Skeletal muscle tissue (tissue), 4 donors: Measurements from ENCODE around the gene HMG20A. TPM values are rescaled to one million over a fixed set of nuclear protein-coding genes. Genes with fewer than 3 reads are reported as not detected.

ENCODE experiments used
- H3K27ac ChIP-seq: one replicate; pipeline ENCODE4 v1.7.0; 2013; ENCODE audit warnings: mild to moderate bottlenecking, low read depth, low read length, inconsistent platforms
- H3K27me3 ChIP-seq, 3 donors: one replicate each; pipeline ENCODE4 v1.7.0; 2013; ENCODE audit warnings: low read length in 3 of 3; ENCODE audit not compliant: control insufficient read depth in 3 of 3, insufficient read depth in 3 of 3
- H3K36me3 ChIP-seq, 3 donors: one replicate each; pipeline ENCODE4 v1.7.0; 2013; ENCODE audit warnings: low read length in 3 of 3; ENCODE audit not compliant: control insufficient read depth in 3 of 3, insufficient read depth in 3 of 3
- H3K4me1 ChIP-seq, 3 donors: one replicate each; pipeline ENCODE4 v1.7.0; 2013; ENCODE audit warnings: low read length in 3 of 3, mild to moderate bottlenecking in 3 of 3; ENCODE audit not compliant: control insufficient read depth in 3 of 3, insufficient read depth in 3 of 3
- H3K4me3 ChIP-seq, 3 donors: one replicate each; pipeline ENCODE4 v1.7.0; 2013; ENCODE audit warnings: low read length in 3 of 3
- H3K9ac ChIP-seq, 3 donors: one replicate each; pipeline ENCODE4 v1.7.0; 2013; ENCODE audit warnings: low read length in 3 of 3, mild to moderate bottlenecking in 3 of 3, moderate library complexity in 2 of 3, low read depth in 1 of 3
- H3K9me3 ChIP-seq, 3 donors: one replicate each; pipeline ENCODE4 v1.7.0; 2013; ENCODE audit warnings: low read length in 3 of 3; ENCODE audit not compliant: control insufficient read depth in 3 of 3
- total RNA-seq: library from RNA; depleted of rRNA; stranded (reverse); fragments of >200 nt; gene quantifications from one replicate; pipeline ENCODE4 v1.2.3, GENCODE V29; 2014
- donor health status: Osteomylitis.

HMG20A gene
- total RNA-seq, 1 donor from 2014 or later = 30.3 TPM

- Histone ChIP-seq H3K9ac (no peak overlapping the region), H3K36me3 (peaks cover 7 to 31% (median 22%) of the 10 kb centered on the region in 3 donors), H3K27me3 (no peaks in the 10 kb centered on the region), H3K4me3 (no peak overlapping the region), H3K9me3 (no peaks in the 10 kb centered on the region), H3K4me1 (peaks cover 5 to 14% (median 6%) of the 10 kb centered on the region in 3 donors), H3K27ac (no peak overlapping the region)
These were observed 52.6 kb downstream of the HMG20A start for GRCh38 chr15:77473328-77473727.

- H3K27ac ChIP-seq = no peak overlapping the region
- no peaks in the 10 kb centered on the region for H3K27me3 ChIP-seq
- peaks cover 5 to 14% (median 6%) of the 10 kb centered on the region in 3 donors for H3K4me1 ChIP-seq
- H3K9ac ChIP-seq = no peak overlapping the region
- H3K36me3 ChIP-seq = peaks cover 14 to 35% (median 22%) of the 10 kb centered on the region in 3 donors
- no peak overlapping the region for H3K4me3 ChIP-seq
- no peaks in the 10 kb centered on the region for H3K9me3 ChIP-seq
These were observed 53.8 kb downstream of the HMG20A start for GRCh38 chr15:77474310-77474988.

GRCh38 chr15:77475001-77475400, 54.3 kb downstream of the HMG20A start:
- Histone ChIP-seq H3K4me3 (no peak overlapping the region), H3K36me3 (peaks cover 14 to 40% (median 22%) of the 10 kb centered on the region in 3 donors), H3K9me3 (no peaks in the 10 kb centered on the region), H3K27ac (peak overlapping the region; percentile 22), H3K9ac (no peak overlapping the region), H3K4me1 (peaks cover 5 to 14% (median 6%) of the 10 kb centered on the region in 3 donors), H3K27me3 (no peaks in the 10 kb centered on the region)

GRCh38 chr15:77475898-77476297, 55.2 kb downstream of the HMG20A start:
- H3K9me3 ChIP-seq = no peaks in the 10 kb centered on the region
- H3K9ac ChIP-seq = no peak overlapping the region
- peaks cover 5 to 15% (median 6%) of the 10 kb centered on the region in 3 donors for H3K4me1 ChIP-seq
- no peak overlapping the region for H3K4me3 ChIP-seq
- H3K36me3 ChIP-seq = peaks cover 14 to 36% (median 20%) of the 10 kb centered on the region in 3 donors
- no peaks in the 10 kb centered on the region for H3K27me3 ChIP-seq
- no peak overlapping the region for H3K27ac ChIP-seq

- Histone ChIP-seq H3K9ac (no peak overlapping the region), H3K4me1 (peaks cover 9 to 22% (median 13%) of the 10 kb centered on the region in 3 donors), H3K27ac (no peak overlapping the region), H3K27me3 (no peaks in the 10 kb centered on the region), H3K36me3 (peaks cover 14 to 26% (median 15%) of the 10 kb centered on the region in 3 donors), H3K9me3 (no peaks in the 10 kb centered on the region), H3K4me3 (no peak overlapping the region)
These were observed 56.3 kb downstream of the HMG20A start for GRCh38 chr15:77476995-77477394.

- no peaks in the 10 kb centered on the region for H3K9me3 ChIP-seq
- peaks cover 9 to 18% (median 12%) of the 10 kb centered on the region in 3 donors for H3K36me3 ChIP-seq
- H3K4me1 ChIP-seq = peaks cover 13 to 22% (median 15%) of the 10 kb centered on the region in 3 donors
- no peak overlapping the region for H3K27ac ChIP-seq
- no peak overlapping the region for H3K9ac ChIP-seq
- H3K27me3 ChIP-seq = no peaks in the 10 kb centered on the region
- H3K4me3 ChIP-seq = no peak overlapping the region
These were observed 57.4 kb downstream of the HMG20A start for GRCh38 chr15:77478051-77478450.

GRCh38 chr15:77479015-77479414, 58.3 kb downstream of the HMG20A start:
- Histone ChIP-seq H3K4me3 (no peak overlapping the region), H3K9me3 (no peaks in the 10 kb centered on the region), H3K27me3 (no peaks in the 10 kb centered on the region), H3K4me1 (peaks cover 13 to 22% (median 19%) of the 10 kb centered on the region in 3 donors), H3K27ac (no peak overlapping the region), H3K36me3 (peaks cover 9 to 21% (median 19%) of the 10 kb centered on the region in 3 donors), H3K9ac (no peak overlapping the region)

- Histone ChIP-seq H3K27me3 (no peaks in the 10 kb centered on the region), H3K9me3 (no peaks in the 10 kb centered on the region), H3K4me1 (peaks cover 7 to 19% (median 9%) of the 10 kb centered on the region in 3 donors), H3K36me3 (peaks cover 17 to 31% (median 22%) of the 10 kb centered on the region in 3 donors), H3K27ac (peak overlapping the region; percentile 4), H3K4me3 (no peak overlapping the region), H3K9ac (no peak overlapping the region)
These were observed 60.4 kb downstream of the HMG20A start for GRCh38 chr15:77480859-77481633.

GRCh38 chr15:77481670-77482069, 61.0 kb downstream of the HMG20A start:
- Histone ChIP-seq H3K4me1 (peaks cover 9 to 22% (median 12%) of the 10 kb centered on the region in 3 donors), H3K36me3 (peaks cover 17 to 31% (median 22%) of the 10 kb centered on the region in 3 donors), H3K27ac (peak overlapping the region; percentile 4)

GRCh38 chr15:77482570-77482969, 61.9 kb downstream of the HMG20A start:
- Histone ChIP-seq H3K9me3 (no peaks in the 10 kb centered on the region), H3K27me3 (no peaks in the 10 kb centered on the region), H3K9ac (no peak overlapping the region), H3K27ac (no peak overlapping the region), H3K36me3 (peaks cover 17 to 31% (median 22%) of the 10 kb centered on the region in 3 donors), H3K4me3 (no peak overlapping the region), H3K4me1 (peaks cover 16 to 31% (median 20%) of the 10 kb centered on the region in 3 donors)

More at GRCh38 chr15:77481670-77482069, 61.0 kb downstream of the HMG20A start:
- H3K4me3 ChIP-seq = no peak overlapping the region
- no peak overlapping the region for H3K9ac ChIP-seq
- no peaks in the 10 kb centered on the region for H3K27me3 ChIP-seq
- no peaks in the 10 kb centered on the region for H3K9me3 ChIP-seq
